ENCODE data around the gene C1orf210. TPM values are rescaled to one million over a fixed set of nuclear protein-coding genes. Genes with fewer than 3 reads are reported as not detected.

The C1orf210 gene
- polyA plus RNA-seq, 1 experiment: not detected

GRCh38 chr1:43315963-43316737, 30.8 kb upstream of the C1orf210 start:
- TF ChIP-seq CTCF (IDR thresholded peaks at IDR 0.05; ENCODE audit: insufficient read depth, low read depth, low read length): no peak
- ChIA-PET POLR2A (no interaction called here), CTCF (interaction anchor here (0.8 to 1.2 kb wide), 2 partner anchors 12 to 42 kb away, joined by 3 read pairs; no protein-coding TSS in a partner anchor)
- DNase-seq (ENCODE audit: low read depth): no peak
- H3K36me3 ChIP-seq (ENCODE audit: control insufficient read depth, insufficient read depth, low read length): no peaks in the 10 kb centered on the region
- no peaks in the 10 kb centered on the region for H3K27me3 ChIP-seq (ENCODE audit: control insufficient read depth, insufficient read depth, low read length)
- H3K4me3 ChIP-seq (ENCODE audit: low read depth, low read length): no peak overlapping the region

- ChIA-PET CTCF (interaction anchor here (1.2 kb wide), 1 partner anchor 43 kb away, joined by 3 read pairs; no protein-coding TSS in a partner anchor), POLR2A (no interaction called here)
- no peak overlapping the region for H3K4me3 ChIP-seq (ENCODE audit: low read depth, low read length)
- no peak for TF ChIP-seq CTCF (IDR thresholded peaks at IDR 0.05; ENCODE audit: insufficient read depth, low read depth, low read length)
- no peak for DNase-seq (ENCODE audit: low read depth)
- H3K27me3 ChIP-seq (ENCODE audit: control insufficient read depth, insufficient read depth, low read length): no peaks in the 10 kb centered on the region
- H3K36me3 ChIP-seq (ENCODE audit: control insufficient read depth, insufficient read depth, low read length): no peaks in the 10 kb centered on the region
Measured at GRCh38 chr1:43315481-43315880, 30.1 kb upstream of the C1orf210 start.

DNA sequence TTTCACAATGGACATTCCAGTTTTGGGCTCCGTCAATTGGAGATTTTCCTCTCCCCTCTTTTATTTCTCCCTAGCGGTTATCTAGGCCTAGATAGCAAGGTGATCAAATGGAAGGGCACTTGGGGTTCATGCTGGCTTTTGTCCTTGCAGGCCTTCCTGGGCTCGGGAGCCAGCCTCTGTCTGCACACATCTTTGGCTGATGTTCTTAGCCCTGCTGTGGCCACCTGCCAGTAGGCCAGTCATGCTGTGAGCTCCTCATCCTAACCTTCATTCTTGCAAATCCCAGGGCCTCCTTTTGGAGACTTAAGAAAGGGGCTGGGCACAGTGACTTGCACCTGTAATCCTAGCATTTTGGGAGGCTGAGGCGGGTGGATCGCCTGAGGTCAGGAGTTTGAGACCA, 28.9 kb upstream of the C1orf210 start:
- ChIA-PET POLR2A (no interaction called here), CTCF (interaction anchor here (0.7 kb wide), 1 partner anchor 31 kb away, joined by 3 read pairs; no protein-coding TSS in a partner anchor)
- Histone ChIP-seq H3K36me3 (ENCODE audit: control insufficient read depth, insufficient read depth, low read length) (no peaks in the 10 kb centered on the region), H3K4me3 (ENCODE audit: low read depth, low read length) (no peak overlapping the region), H3K27me3 (ENCODE audit: control insufficient read depth, insufficient read depth, low read length) (no peaks in the 10 kb centered on the region)
- no peak for DNase-seq (ENCODE audit: low read depth)
- TF ChIP-seq CTCF (IDR thresholded peaks at IDR 0.05; ENCODE audit: insufficient read depth, low read depth, low read length): no peak

GRCh38 chr1:43313771-43314170, 28.4 kb upstream of the C1orf210 start:
- POLR2A ChIA-PET: no interaction called here
- CTCF ChIA-PET: interaction anchor here (0.7 kb wide), 1 partner anchor 32 kb away, joined by 3 read pairs; no protein-coding TSS in a partner anchor
- no peaks in the 10 kb centered on the region for H3K36me3 ChIP-seq (ENCODE audit: control insufficient read depth, insufficient read depth, low read length)
- no peaks in the 10 kb centered on the region for H3K27me3 ChIP-seq (ENCODE audit: control insufficient read depth, insufficient read depth, low read length)
- TF ChIP-seq CTCF (IDR thresholded peaks at IDR 0.05; ENCODE audit: insufficient read depth, low read depth, low read length): no peak
- DNase-seq (ENCODE audit: low read depth): no peak
- H3K4me3 ChIP-seq (ENCODE audit: low read depth, low read length): no peak overlapping the region

- POLR2A ChIA-PET: no interaction called here
- DNase-seq (ENCODE audit: low read depth): no peak
- Histone ChIP-seq H3K27me3 (ENCODE audit: control insufficient read depth, insufficient read depth, low read length) (no peaks in the 10 kb centered on the region), H3K4me3 (ENCODE audit: low read depth, low read length) (no peak overlapping the region), H3K36me3 (ENCODE audit: control insufficient read depth, insufficient read depth, low read length) (no peaks in the 10 kb centered on the region)
- TF ChIP-seq CTCF (IDR thresholded peaks at IDR 0.05; ENCODE audit: insufficient read depth, low read depth, low read length): no peak
- CTCF ChIA-PET: interaction anchor here (0.7 kb wide), 1 partner anchor 208 kb away, joined by 3 read pairs; no protein-coding TSS in a partner anchor
Measured at GRCh38 chr1:43312663-43313515, 27.5 kb upstream of the C1orf210 start.
